ENCODE data around the gene ITGA4.

GRCh38 chr2:181483876-181484275 lies 26.7 kb downstream of the ITGA4 start:
- TF ChIP-seq CTCF (IDR thresholded peaks at IDR 0.05) = no peak
- no peak for TF ChIP-seq POLR2A (IDR thresholded peaks at IDR 0.05)
